GM23338 (cell line): ENCODE results near the gene OGFRL1. TPM values are rescaled to one million over a fixed set of nuclear protein-coding genes. Genes with fewer than 3 reads are reported as not detected.

Source experiments
- ATAC-seq: fragments of 200-7000 bp; cut with Tn5 transposase; 3 replicates; pipeline ENCODE4 v1.9.1; 2020
- DNase-seq: peaks from one replicate; pipeline ENCODE4 v3.0.0-alpha.2; 2015; ENCODE audit warnings: low spot score
- H2AFZ ChIP-seq: fragments of 200-600 bp; sonication (generic); 2 replicates; pipeline ENCODE4 v1.8.0; 2016; ENCODE audit warnings: antibody characterized with exemption, mild to moderate bottlenecking, moderate library complexity
- H3F3A ChIP-seq: fragments of 200-600 bp; sonication (generic); replicated peaks from 2 replicates; pipeline ENCODE4 v1.8.0; 2017; ENCODE audit warnings: antibody characterized with exemption, mixed run types, low read depth
- H3K27ac ChIP-seq: fragments of 200-600 bp; sonication (generic); 2 replicates; pipeline ENCODE4 v1.6.1; 2016; ENCODE audit warnings: low read depth
- H3K27me3 ChIP-seq: fragments of 200-600 bp; sonication (generic); 2 replicates; pipeline ENCODE4 v1.8.0; 2016; ENCODE audit warnings: mild to moderate bottlenecking, mixed run types, moderate library complexity; ENCODE audit not compliant: insufficient read depth
- H3K36me3 ChIP-seq: fragments of 200-600 bp; sonication (generic); 2 replicates; pipeline ENCODE4 v1.8.0; 2016; ENCODE audit warnings: mild to moderate bottlenecking; ENCODE audit not compliant: insufficient read depth
- H3K4me1 ChIP-seq: fragments of 200-600 bp; sonication (generic); 2 replicates; pipeline ENCODE4 v1.8.0; 2016; ENCODE audit warnings: mild to moderate bottlenecking, moderate library complexity; ENCODE audit not compliant: insufficient read depth
- H3K4me2 ChIP-seq: fragments of 200-600 bp; sonication (generic); 2 replicates; pipeline ENCODE4 v1.7.1; 2017; ENCODE audit warnings: mixed run types
- H3K4me3 ChIP-seq: fragments of 200-600 bp; sonication (generic); 2 replicates; pipeline ENCODE4 v1.6.1; 2016; ENCODE audit warnings: mixed run types
- H3K79me2 ChIP-seq: fragments of 200-600 bp; sonication (generic); replicated peaks from 2 replicates; pipeline ENCODE4 v1.8.0; 2017; ENCODE audit warnings: mild to moderate bottlenecking; ENCODE audit not compliant: insufficient read depth
- H3K9me2 ChIP-seq: fragments of 200-600 bp; sonication (generic); 2 replicates; pipeline ENCODE4 v1.8.0; 2017; ENCODE audit not compliant: insufficient read depth
- H4K20me1 ChIP-seq: fragments of 200-600 bp; sonication (generic); replicated peaks from 2 replicates; pipeline ENCODE4 v1.8.0; 2017; ENCODE audit warnings: mild to moderate bottlenecking; ENCODE audit not compliant: insufficient read depth
- H3K27ac Mint-ChIP-seq: 2 replicates; pipeline ENCODE4 v1.8.0; 2020; ENCODE audit warnings: inconsistent platforms, mild to moderate bottlenecking, moderate library complexity, mixed read lengths
- H3K27me3 Mint-ChIP-seq: 3 replicates; pipeline ENCODE4 v1.8.0; 2022; ENCODE audit warnings: low read depth, mild to moderate bottlenecking, moderate library complexity, mixed read lengths, inconsistent platforms; ENCODE audit not compliant: insufficient read depth, poor library complexity
- H3K36me3 Mint-ChIP-seq: 3 replicates; pipeline ENCODE4 v1.8.0; 2021; ENCODE audit warnings: low read depth, mild to moderate bottlenecking, inconsistent platforms, moderate library complexity, mixed read lengths
- H3K4me1 Mint-ChIP-seq: 3 replicates; pipeline ENCODE4 v1.8.0; 2020; ENCODE audit warnings: mild to moderate bottlenecking, inconsistent platforms, mixed read lengths
- H3K4me3 Mint-ChIP-seq: 3 replicates; pipeline ENCODE4 v1.8.0; 2021; ENCODE audit warnings: moderate library complexity, mild to moderate bottlenecking, inconsistent platforms, mixed read lengths
- H3K9me3 Mint-ChIP-seq: 3 replicates; pipeline ENCODE4 v1.8.0; 2020; ENCODE audit warnings: moderate library complexity, mild to moderate bottlenecking, inconsistent platforms, mixed read lengths
- JUNB ChIP-seq: IDR thresholded peaks from one replicate; pipeline ENCODE4 v1.6.1; 2016; ENCODE audit warnings: antibody characterized with exemption; ENCODE audit not compliant: unreplicated experiment
- POLR2AphosphoS5 ChIP-seq: IDR thresholded peaks from 2 replicates; pipeline ENCODE4 v1.6.1; 2016; ENCODE audit warnings: antibody characterized with exemption, low read depth
- STAT1 ChIP-seq: IDR thresholded peaks from one replicate; pipeline ENCODE4 v1.6.1; 2016; ENCODE audit warnings: antibody characterized with exemption; ENCODE audit not compliant: unreplicated experiment
- polyA plus RNA-seq: library from polyadenylated mRNA; unstranded; fragments of >200 nt; fragmentation: Nextera tagmentation; extraction: Ambion mirVana; gene quantifications from 2 replicates; pipeline ENCODE4 v1.2.1, GENCODE V29; 2016
- total RNA-seq: library from RNA; depleted of rRNA; stranded (reverse); fragments of >200 nt; shearing (Covaris generic); gene quantifications from 2 replicates; pipeline ENCODE4 v1.2.3, GENCODE V29; 2014
- TF ChIP-seq, protein P1 (sequence below): IDR thresholded peaks from one replicate; pipeline ENCODE4 v1.6.1; 2018; ENCODE audit warnings: antibody characterized with exemption; ENCODE audit not compliant: unreplicated experiment
- TF ChIP-seq, protein P2 (sequence below), 2 experiments: fragments of 200-600 bp in 1 of 2; sonication (generic) in 1 of 2; conservative IDR thresholded peaks; 2 replicates each; pipeline versions ENCODE4 v1.5.1 to v1.6.1; 2016 to 2017; ENCODE audit warnings: antibody characterized with exemption in 2 of 2, low read depth in 2 of 2, mild to moderate bottlenecking in 2 of 2, moderate library complexity in 1 of 2
- TF ChIP-seq, protein P3 (sequence below): fragments of 250-450 bp; sonication (Bioruptor Pico); IDR thresholded peaks from 2 replicates; pipeline ENCODE4 v1.5.0; 2020; ENCODE audit warnings: mild to moderate bottlenecking, moderate library complexity

Gene OGFRL1
- total and polyA plus RNA-seq, 2 experiments from 2014 or later, result 4.2 to 10.0 TPM

DNA sequence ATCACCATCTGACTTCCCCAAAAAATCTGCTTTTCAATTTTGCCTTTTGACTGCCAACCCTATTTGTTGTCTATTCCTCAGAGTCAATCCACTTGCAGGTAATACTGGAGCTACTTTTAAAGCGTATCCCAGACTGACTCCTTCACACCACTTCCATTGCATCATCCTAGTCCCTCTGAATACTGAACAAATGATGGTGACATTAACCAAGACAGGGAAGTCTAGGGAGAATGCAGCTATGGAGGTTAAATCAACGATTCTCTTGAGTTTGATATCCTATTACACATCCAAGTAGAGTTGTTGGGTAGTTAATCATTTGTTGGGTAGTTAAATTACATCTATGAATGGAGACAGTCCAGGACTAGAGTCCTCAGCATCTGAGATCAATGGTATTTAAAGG is 2.0 kb downstream of the OGFRL1 start:
- Histone ChIP-seq H4K20me1 (no peaks in the 10 kb centered on the region), H3K27me3 (peaks cover 3% of the 10 kb centered on the region; the same call in 1 of the 2 replicates), H3K79me2 (peaks cover 23% of the 10 kb centered on the region), H3K36me3 (0 out of 2 replicates have a peak, but pooled peaks cover 3% of the 10 kb centered on the region), H3K27ac (no peak overlapping the region), H3K4me1 (peaks cover 13% of the 10 kb centered on the region), H3F3A (peaks cover 6% of the 10 kb centered on the region; the same call in 1 of the 2 replicates), H3K4me3 (no peak overlapping the region; the same call in 1 of the 2 replicates), H3K4me2 (peak overlapping the region; percentile 71; the same call in 1 of the 2 replicates), H3K9me2 (peaks cover 4% of the 10 kb centered on the region; the same call in 1 of the 2 replicates), H2AFZ (no peak overlapping the region)
- ATAC-seq, result no peak
- Mint-ChIP-seq H3K4me1 (peaks cover 37% of the 10 kb centered on the region), H3K27me3 (peaks cover 9% of the 10 kb centered on the region), H3K4me3 (peak overlapping the region; percentile 76; the same call in 2 of the 3 replicates), H3K27ac (no peak overlapping the region), H3K9me3 (no peaks in the 10 kb centered on the region), H3K36me3 (peaks cover 9% of the 10 kb centered on the region; the same call in 2 of the 3 replicates)
- DNase-seq, result no peak
- TF ChIP-seq, protein P1, sequence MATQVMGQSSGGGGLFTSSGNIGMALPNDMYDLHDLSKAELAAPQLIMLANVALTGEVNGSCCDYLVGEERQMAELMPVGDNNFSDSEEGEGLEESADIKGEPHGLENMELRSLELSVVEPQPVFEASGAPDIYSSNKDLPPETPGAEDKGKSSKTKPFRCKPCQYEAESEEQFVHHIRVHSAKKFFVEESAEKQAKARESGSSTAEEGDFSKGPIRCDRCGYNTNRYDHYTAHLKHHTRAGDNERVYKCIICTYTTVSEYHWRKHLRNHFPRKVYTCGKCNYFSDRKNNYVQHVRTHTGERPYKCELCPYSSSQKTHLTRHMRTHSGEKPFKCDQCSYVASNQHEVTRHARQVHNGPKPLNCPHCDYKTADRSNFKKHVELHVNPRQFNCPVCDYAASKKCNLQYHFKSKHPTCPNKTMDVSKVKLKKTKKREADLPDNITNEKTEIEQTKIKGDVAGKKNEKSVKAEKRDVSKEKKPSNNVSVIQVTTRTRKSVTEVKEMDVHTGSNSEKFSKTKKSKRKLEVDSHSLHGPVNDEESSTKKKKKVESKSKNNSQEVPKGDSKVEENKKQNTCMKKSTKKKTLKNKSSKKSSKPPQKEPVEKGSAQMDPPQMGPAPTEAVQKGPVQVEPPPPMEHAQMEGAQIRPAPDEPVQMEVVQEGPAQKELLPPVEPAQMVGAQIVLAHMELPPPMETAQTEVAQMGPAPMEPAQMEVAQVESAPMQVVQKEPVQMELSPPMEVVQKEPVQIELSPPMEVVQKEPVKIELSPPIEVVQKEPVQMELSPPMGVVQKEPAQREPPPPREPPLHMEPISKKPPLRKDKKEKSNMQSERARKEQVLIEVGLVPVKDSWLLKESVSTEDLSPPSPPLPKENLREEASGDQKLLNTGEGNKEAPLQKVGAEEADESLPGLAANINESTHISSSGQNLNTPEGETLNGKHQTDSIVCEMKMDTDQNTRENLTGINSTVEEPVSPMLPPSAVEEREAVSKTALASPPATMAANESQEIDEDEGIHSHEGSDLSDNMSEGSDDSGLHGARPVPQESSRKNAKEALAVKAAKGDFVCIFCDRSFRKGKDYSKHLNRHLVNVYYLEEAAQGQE, result no peak
- TF ChIP-seq JUNB (no peak), POLR2AphosphoS5 (no peak), STAT1 (no peak)
- TF ChIP-seq, protein P2, sequence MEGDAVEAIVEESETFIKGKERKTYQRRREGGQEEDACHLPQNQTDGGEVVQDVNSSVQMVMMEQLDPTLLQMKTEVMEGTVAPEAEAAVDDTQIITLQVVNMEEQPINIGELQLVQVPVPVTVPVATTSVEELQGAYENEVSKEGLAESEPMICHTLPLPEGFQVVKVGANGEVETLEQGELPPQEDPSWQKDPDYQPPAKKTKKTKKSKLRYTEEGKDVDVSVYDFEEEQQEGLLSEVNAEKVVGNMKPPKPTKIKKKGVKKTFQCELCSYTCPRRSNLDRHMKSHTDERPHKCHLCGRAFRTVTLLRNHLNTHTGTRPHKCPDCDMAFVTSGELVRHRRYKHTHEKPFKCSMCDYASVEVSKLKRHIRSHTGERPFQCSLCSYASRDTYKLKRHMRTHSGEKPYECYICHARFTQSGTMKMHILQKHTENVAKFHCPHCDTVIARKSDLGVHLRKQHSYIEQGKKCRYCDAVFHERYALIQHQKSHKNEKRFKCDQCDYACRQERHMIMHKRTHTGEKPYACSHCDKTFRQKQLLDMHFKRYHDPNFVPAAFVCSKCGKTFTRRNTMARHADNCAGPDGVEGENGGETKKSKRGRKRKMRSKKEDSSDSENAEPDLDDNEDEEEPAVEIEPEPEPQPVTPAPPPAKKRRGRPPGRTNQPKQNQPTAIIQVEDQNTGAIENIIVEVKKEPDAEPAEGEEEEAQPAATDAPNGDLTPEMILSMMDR (conservative IDR thresholded peaks at IDR 0.05; ENCODE audit: low read depth in 2 of 2), result no peak
- TF ChIP-seq, protein P3, sequence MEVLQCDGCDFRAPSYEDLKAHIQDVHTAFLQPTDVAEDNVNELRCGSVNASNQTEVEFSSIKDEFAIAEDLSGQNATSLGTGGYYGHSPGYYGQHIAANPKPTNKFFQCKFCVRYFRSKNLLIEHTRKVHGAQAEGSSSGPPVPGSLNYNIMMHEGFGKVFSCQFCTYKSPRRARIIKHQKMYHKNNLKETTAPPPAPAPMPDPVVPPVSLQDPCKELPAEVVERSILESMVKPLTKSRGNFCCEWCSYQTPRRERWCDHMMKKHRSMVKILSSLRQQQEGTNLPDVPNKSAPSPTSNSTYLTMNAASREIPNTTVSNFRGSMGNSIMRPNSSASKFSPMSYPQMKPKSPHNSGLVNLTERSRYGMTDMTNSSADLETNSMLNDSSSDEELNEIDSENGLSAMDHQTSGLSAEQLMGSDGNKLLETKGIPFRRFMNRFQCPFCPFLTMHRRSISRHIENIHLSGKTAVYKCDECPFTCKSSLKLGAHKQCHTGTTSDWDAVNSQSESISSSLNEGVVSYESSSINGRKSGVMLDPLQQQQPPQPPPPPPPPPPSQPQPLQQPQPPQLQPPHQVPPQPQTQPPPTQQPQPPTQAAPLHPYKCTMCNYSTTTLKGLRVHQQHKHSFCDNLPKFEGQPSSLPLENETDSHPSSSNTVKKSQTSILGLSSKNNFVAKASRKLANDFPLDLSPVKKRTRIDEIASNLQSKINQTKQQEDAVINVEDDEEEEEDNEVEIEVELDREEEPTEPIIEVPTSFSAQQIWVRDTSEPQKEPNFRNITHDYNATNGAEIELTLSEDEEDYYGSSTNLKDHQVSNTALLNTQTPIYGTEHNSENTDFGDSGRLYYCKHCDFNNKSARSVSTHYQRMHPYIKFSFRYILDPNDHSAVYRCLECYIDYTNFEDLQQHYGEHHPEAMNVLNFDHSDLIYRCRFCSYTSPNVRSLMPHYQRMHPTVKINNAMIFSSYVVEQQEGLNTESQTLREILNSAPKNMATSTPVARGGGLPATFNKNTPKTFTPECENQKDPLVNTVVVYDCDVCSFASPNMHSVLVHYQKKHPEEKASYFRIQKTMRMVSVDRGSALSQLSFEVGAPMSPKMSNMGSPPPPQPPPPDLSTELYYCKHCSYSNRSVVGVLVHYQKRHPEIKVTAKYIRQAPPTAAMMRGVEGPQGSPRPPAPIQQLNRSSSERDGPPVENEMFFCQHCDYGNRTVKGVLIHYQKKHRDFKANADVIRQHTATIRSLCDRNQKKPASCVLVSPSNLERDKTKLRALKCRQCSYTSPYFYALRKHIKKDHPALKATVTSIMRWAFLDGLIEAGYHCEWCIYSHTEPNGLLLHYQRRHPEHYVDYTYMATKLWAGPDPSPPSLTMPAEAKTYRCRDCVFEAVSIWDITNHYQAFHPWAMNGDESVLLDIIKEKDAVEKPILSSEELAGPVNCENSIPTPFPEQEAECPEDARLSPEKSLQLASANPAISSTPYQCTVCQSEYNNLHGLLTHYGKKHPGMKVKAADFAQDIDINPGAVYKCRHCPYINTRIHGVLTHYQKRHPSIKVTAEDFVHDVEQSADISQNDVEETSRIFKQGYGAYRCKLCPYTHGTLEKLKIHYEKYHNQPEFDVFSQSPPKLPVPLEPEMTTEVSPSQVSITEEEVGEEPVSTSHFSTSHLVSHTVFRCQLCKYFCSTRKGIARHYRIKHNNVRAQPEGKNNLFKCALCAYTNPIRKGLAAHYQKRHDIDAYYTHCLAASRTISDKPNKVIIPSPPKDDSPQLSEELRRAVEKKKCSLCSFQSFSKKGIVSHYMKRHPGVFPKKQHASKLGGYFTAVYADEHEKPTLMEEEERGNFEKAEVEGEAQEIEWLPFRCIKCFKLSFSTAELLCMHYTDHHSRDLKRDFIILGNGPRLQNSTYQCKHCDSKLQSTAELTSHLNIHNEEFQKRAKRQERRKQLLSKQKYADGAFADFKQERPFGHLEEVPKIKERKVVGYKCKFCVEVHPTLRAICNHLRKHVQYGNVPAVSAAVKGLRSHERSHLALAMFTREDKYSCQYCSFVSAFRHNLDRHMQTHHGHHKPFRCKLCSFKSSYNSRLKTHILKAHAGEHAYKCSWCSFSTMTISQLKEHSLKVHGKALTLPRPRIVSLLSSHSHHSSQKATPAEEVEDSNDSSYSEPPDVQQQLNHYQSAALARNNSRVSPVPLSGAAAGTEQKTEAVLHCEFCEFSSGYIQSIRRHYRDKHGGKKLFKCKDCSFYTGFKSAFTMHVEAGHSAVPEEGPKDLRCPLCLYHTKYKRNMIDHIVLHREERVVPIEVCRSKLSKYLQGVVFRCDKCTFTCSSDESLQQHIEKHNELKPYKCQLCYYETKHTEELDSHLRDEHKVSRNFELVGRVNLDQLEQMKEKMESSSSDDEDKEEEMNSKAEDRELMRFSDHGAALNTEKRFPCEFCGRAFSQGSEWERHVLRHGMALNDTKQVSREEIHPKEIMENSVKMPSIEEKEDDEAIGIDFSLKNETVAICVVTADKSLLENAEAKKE (CRISPR knock-in tag), result no peak
